Liver (tissue), 3 donors: ENCODE data around the gene CHPF2.

Experiments used
- CTCF ChIP-seq: fragments of 150-350 bp; IDR thresholded peaks from 2 replicates; pipeline ENCODE4 v1.5.1; 2017; ENCODE audit warnings: improper control_type of control experiment, low read depth, low read length; ENCODE audit not compliant: missing input control
- EGR1 ChIP-seq, 2 donors: IDR thresholded peaks; 2 replicates each; pipeline ENCODE4 v1.6.1; 2016 to 2018; ENCODE audit warnings: antibody characterized with exemption in 2 of 2, low read depth in 2 of 2
- RXRA ChIP-seq, 2 donors: IDR thresholded peaks; 2 replicates each; pipeline ENCODE4 v1.6.1; 2017 to 2018; ENCODE audit warnings: antibody characterized with exemption in 2 of 2, mild to moderate bottlenecking in 1 of 2
- TAF1 ChIP-seq: conservative IDR thresholded peaks from 2 replicates; pipeline ENCODE4 v1.6.1; 2016; ENCODE audit warnings: antibody characterized with exemption, mild to moderate bottlenecking
- TF ChIP-seq, protein P1 (sequence below): IDR thresholded peaks from 2 replicates; pipeline ENCODE4 v1.6.1; 2016; ENCODE audit warnings: antibody characterized with exemption
- TF ChIP-seq, protein P2 (sequence below): IDR thresholded peaks from 2 replicates; pipeline ENCODE4 v1.6.1; 2016; ENCODE audit warnings: antibody characterized with exemption, mild to moderate bottlenecking
- TF ChIP-seq, protein P3 (sequence below): IDR thresholded peaks from 2 replicates; pipeline ENCODE4 v1.6.1; 2016; ENCODE audit warnings: antibody characterized with exemption
- donor health status: healthy.
- donor health status: healthy.

- TF ChIP-seq, protein P1, sequence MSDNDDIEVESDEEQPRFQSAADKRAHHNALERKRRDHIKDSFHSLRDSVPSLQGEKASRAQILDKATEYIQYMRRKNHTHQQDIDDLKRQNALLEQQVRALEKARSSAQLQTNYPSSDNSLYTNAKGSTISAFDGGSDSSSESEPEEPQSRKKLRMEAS, result no peak
- TF ChIP-seq CTCF (no peak), TAF1 (no peak), EGR1 (IDR thresholded peaks at IDR 0.05; ENCODE audit: low read depth in 2 of 2) (no peak), RXRA (IDR thresholded peaks at IDR 0.05) (no peak)
- TF ChIP-seq, protein P2, sequence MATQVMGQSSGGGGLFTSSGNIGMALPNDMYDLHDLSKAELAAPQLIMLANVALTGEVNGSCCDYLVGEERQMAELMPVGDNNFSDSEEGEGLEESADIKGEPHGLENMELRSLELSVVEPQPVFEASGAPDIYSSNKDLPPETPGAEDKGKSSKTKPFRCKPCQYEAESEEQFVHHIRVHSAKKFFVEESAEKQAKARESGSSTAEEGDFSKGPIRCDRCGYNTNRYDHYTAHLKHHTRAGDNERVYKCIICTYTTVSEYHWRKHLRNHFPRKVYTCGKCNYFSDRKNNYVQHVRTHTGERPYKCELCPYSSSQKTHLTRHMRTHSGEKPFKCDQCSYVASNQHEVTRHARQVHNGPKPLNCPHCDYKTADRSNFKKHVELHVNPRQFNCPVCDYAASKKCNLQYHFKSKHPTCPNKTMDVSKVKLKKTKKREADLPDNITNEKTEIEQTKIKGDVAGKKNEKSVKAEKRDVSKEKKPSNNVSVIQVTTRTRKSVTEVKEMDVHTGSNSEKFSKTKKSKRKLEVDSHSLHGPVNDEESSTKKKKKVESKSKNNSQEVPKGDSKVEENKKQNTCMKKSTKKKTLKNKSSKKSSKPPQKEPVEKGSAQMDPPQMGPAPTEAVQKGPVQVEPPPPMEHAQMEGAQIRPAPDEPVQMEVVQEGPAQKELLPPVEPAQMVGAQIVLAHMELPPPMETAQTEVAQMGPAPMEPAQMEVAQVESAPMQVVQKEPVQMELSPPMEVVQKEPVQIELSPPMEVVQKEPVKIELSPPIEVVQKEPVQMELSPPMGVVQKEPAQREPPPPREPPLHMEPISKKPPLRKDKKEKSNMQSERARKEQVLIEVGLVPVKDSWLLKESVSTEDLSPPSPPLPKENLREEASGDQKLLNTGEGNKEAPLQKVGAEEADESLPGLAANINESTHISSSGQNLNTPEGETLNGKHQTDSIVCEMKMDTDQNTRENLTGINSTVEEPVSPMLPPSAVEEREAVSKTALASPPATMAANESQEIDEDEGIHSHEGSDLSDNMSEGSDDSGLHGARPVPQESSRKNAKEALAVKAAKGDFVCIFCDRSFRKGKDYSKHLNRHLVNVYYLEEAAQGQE, result no peak
- TF ChIP-seq, protein P3, sequence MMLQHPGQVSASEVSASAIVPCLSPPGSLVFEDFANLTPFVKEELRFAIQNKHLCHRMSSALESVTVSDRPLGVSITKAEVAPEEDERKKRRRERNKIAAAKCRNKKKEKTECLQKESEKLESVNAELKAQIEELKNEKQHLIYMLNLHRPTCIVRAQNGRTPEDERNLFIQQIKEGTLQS, result no peak
These were observed 41.5 kb downstream of the CHPF2 start for GRCh38 chr7:151273651-151274390.
